Measurements from ENCODE around the gene IPPK.

IPPK gene

GRCh38 chr9:92660266-92660665, 9.7 kb downstream of the IPPK start:
- Histone ChIP-seq H3K9me2 (ENCODE audit: low read depth, low read length) (no peaks in the 10 kb centered on the region), H3F3A (ENCODE audit: insufficient read depth, low read length) (no peaks in the 10 kb centered on the region), H4K20me1 (ENCODE audit: insufficient read depth, low read length) (no peaks in the 10 kb centered on the region), H3K9ac (ENCODE audit: low read length) (no peak overlapping the region), H3K4me1 (ENCODE audit: insufficient read depth, low read length, severe bottlenecking) (peaks cover 27% of the 10 kb centered on the region), H3K79me2 (ENCODE audit: insufficient read depth, low read length) (peaks cover 35% of the 10 kb centered on the region), H2AFZ (ENCODE audit: low read length) (no peak overlapping the region), H3K4me3 (ENCODE audit: low read depth, low read length, poor library complexity, severe bottlenecking) (no peak overlapping the region), H3K27me3 (ENCODE audit: insufficient read depth, low read length) (no peaks in the 10 kb centered on the region), H3K4me2 (ENCODE audit: low read length) (no peak overlapping the region), H3K27ac (ENCODE audit: low read depth, low read length, poor library complexity, severe bottlenecking) (no peak overlapping the region), H3K9me3 (ENCODE audit: low read length) (no peaks in the 10 kb centered on the region), H3K36me3 (ENCODE audit: insufficient read depth, low read length) (peaks cover 34% of the 10 kb centered on the region; the same call in 1 of the 2 replicates)
- TF ChIP-seq, protein P1, sequence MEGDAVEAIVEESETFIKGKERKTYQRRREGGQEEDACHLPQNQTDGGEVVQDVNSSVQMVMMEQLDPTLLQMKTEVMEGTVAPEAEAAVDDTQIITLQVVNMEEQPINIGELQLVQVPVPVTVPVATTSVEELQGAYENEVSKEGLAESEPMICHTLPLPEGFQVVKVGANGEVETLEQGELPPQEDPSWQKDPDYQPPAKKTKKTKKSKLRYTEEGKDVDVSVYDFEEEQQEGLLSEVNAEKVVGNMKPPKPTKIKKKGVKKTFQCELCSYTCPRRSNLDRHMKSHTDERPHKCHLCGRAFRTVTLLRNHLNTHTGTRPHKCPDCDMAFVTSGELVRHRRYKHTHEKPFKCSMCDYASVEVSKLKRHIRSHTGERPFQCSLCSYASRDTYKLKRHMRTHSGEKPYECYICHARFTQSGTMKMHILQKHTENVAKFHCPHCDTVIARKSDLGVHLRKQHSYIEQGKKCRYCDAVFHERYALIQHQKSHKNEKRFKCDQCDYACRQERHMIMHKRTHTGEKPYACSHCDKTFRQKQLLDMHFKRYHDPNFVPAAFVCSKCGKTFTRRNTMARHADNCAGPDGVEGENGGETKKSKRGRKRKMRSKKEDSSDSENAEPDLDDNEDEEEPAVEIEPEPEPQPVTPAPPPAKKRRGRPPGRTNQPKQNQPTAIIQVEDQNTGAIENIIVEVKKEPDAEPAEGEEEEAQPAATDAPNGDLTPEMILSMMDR (IDR thresholded peaks at IDR 0.05; ENCODE audit: low read length), result no peak
- no peak for TF ChIP-seq EZH2 (IDR thresholded peaks at IDR 0.05; ENCODE audit: borderline replicate concordance, low read length)

- Histone ChIP-seq H3K27me3 (ENCODE audit: insufficient read depth, low read length) (no peaks in the 10 kb centered on the region), H3K79me2 (ENCODE audit: insufficient read depth, low read length) (peaks cover 30% of the 10 kb centered on the region), H3F3A (ENCODE audit: insufficient read depth, low read length) (no peaks in the 10 kb centered on the region), H3K4me2 (ENCODE audit: low read length) (no peak overlapping the region), H3K4me1 (ENCODE audit: insufficient read depth, low read length, severe bottlenecking) (peaks cover 27% of the 10 kb centered on the region), H3K36me3 (ENCODE audit: insufficient read depth, low read length) (peaks cover 40% of the 10 kb centered on the region; the same call in 1 of the 2 replicates), H3K9me3 (ENCODE audit: low read length) (no peaks in the 10 kb centered on the region), H2AFZ (ENCODE audit: low read length) (no peak overlapping the region), H3K9ac (ENCODE audit: low read length) (no peak overlapping the region), H3K4me3 (ENCODE audit: low read depth, low read length, poor library complexity, severe bottlenecking) (no peak overlapping the region), H4K20me1 (ENCODE audit: insufficient read depth, low read length) (no peaks in the 10 kb centered on the region), H3K27ac (ENCODE audit: low read depth, low read length, poor library complexity, severe bottlenecking) (no peak overlapping the region), H3K9me2 (ENCODE audit: low read depth, low read length) (no peaks in the 10 kb centered on the region)
- TF ChIP-seq, protein P1 (IDR thresholded peaks at IDR 0.05; ENCODE audit: low read length), result no peak
- TF ChIP-seq EZH2 (IDR thresholded peaks at IDR 0.05; ENCODE audit: borderline replicate concordance, low read length), result no peak
Observed at GRCh38 chr9:92659601-92660000, 10.3 kb downstream of the IPPK start.

DNA sequence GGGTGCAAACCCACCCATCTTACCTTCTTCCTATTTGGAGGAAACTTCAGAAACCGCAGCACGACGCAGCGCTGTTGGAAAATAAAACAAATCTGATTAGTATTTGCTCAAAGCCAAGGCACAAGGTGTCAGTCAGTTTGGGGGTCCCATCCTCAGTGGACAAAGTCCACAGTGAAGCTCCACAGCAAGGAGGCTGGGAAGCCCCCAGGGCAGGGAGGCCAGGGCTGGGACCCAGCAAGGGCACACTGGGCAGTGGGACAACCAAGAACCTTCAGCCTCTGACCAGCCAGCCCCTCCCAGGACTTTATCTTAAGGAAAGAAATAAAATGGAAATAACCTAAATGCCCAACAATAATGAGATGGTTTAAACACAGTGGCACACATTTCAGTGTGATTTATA, 11.3 kb downstream of the IPPK start:
- Histone ChIP-seq H2AFZ (ENCODE audit: low read length) (no peak overlapping the region), H3K27ac (ENCODE audit: low read depth, low read length, poor library complexity, severe bottlenecking) (no peak overlapping the region), H3K4me1 (ENCODE audit: insufficient read depth, low read length, severe bottlenecking) (peaks cover 30% of the 10 kb centered on the region), H3K9ac (ENCODE audit: low read length) (no peak overlapping the region), H3F3A (ENCODE audit: insufficient read depth, low read length) (no peaks in the 10 kb centered on the region), H3K9me2 (ENCODE audit: low read depth, low read length) (no peaks in the 10 kb centered on the region), H3K36me3 (ENCODE audit: insufficient read depth, low read length) (peaks cover 50% of the 10 kb centered on the region; the same call in 1 of the 2 replicates), H3K4me2 (ENCODE audit: low read length) (no peak overlapping the region), H4K20me1 (ENCODE audit: insufficient read depth, low read length) (no peaks in the 10 kb centered on the region), H3K4me3 (ENCODE audit: low read depth, low read length, poor library complexity, severe bottlenecking) (no peak overlapping the region), H3K9me3 (ENCODE audit: low read length) (no peaks in the 10 kb centered on the region), H3K27me3 (ENCODE audit: insufficient read depth, low read length) (no peaks in the 10 kb centered on the region), H3K79me2 (ENCODE audit: insufficient read depth, low read length) (peaks cover 29% of the 10 kb centered on the region)
- TF ChIP-seq, protein P1 (IDR thresholded peaks at IDR 0.05; ENCODE audit: low read length), result no peak
- no peak for TF ChIP-seq EZH2 (IDR thresholded peaks at IDR 0.05; ENCODE audit: borderline replicate concordance, low read length)
